Cardiac muscle cell (in vitro differentiated cells and primary cell): Measurements from ENCODE around the gene BCL11A. TPM values are rescaled to one million over a fixed set of nuclear protein-coding genes. Genes with fewer than 3 reads are reported as not detected.

Experiments
- DNase-seq, 2 donors: peaks; one replicate each; pipeline versions ENCODE4 v3.0.0 to v3.0.0-alpha.2; 2010 to 2017; ENCODE audit warnings: low read depth in 1 of 2, low spot score in 1 of 2
- H3K27ac ChIP-seq: fragments of 200-600 bp; sonication (generic); 2 replicates; pipeline ENCODE4 v1.5.1; 2016
- H3K27me3 ChIP-seq: fragments of 200-600 bp; sonication (generic); 2 replicates; pipeline ENCODE4 v1.6.0; 2016; ENCODE audit warnings: control low read depth
- H3K36me3 ChIP-seq: fragments of 200-600 bp; sonication (generic); 2 replicates; pipeline ENCODE4 v1.5.1; 2016; ENCODE audit warnings: control low read depth
- H3K4me1 ChIP-seq: fragments of 200-600 bp; sonication (generic); 2 replicates; pipeline ENCODE4 v1.8.1; 2017; ENCODE audit warnings: low read depth, mild to moderate bottlenecking, mixed run types
- H3K4me3 ChIP-seq: fragments of 200-600 bp; sonication (generic); 2 replicates; pipeline ENCODE4 v1.5.1; 2016; ENCODE audit warnings: mild to moderate bottlenecking
- H3K9me3 ChIP-seq: fragments of 200-600 bp; sonication (generic); 2 replicates; pipeline ENCODE4 v1.5.1; 2017; ENCODE audit warnings: low read depth, mild to moderate bottlenecking, control low read depth
- CTCF ChIP-seq: IDR thresholded peaks from 2 replicates; pipeline ENCODE4 v1.5.1; 2012; ENCODE audit warnings: low read depth, mild to moderate bottlenecking, low read length
- polyA plus RNA-seq: library from polyadenylated mRNA; unstranded; fragments of >200 nt; fragmentation: Nextera tagmentation; extraction: Ambion mirVana; gene quantifications from 2 replicates; pipeline ENCODE4 v1.2.1, GENCODE V29; 2016
- total RNA-seq: library from RNA; depleted of rRNA; stranded (reverse); fragments of >200 nt; gene quantifications from 2 replicates; pipeline ENCODE4 v1.2.3, GENCODE V29; 2016

The BCL11A gene
- total and polyA plus RNA-seq, 2 experiments from 2014 or later = 15.7 to 19.8 TPM

- no peak overlapping the region for H3K4me3 ChIP-seq
- no peak for TF ChIP-seq CTCF
- H3K4me1 ChIP-seq = peaks cover 7% of the 10 kb centered on the region
These were observed 107.7 kb downstream of the BCL11A start for GRCh38 chr2:60445684-60446179.

GRCh38 chr2:60442608-60443007 is 110.8 kb downstream of the BCL11A start:
- DNase-seq = no peak
- H3K27me3 ChIP-seq = no peaks in the 10 kb centered on the region
- no peak for TF ChIP-seq CTCF
- H3K36me3 ChIP-seq = no peaks in the 10 kb centered on the region
- no peaks in the 10 kb centered on the region for H3K9me3 ChIP-seq
- H3K4me1 ChIP-seq = peaks cover 16% of the 10 kb centered on the region
- H3K4me3 ChIP-seq = no peak overlapping the region
- no peak overlapping the region for H3K27ac ChIP-seq

More at GRCh38 chr2:60445684-60446179, 107.7 kb downstream of the BCL11A start:
- DNase-seq = peak in 1 of 2 donors; percentile 23
- H3K27ac ChIP-seq = no peak overlapping the region
- no peaks in the 10 kb centered on the region for H3K36me3 ChIP-seq
- no peaks in the 10 kb centered on the region for H3K27me3 ChIP-seq
- H3K9me3 ChIP-seq = no peaks in the 10 kb centered on the region

GRCh38 chr2:60441800-60442199 is 111.7 kb downstream of the BCL11A start:
- TF ChIP-seq CTCF = no peak
- Histone ChIP-seq H3K9me3 (no peaks in the 10 kb centered on the region), H3K27ac (no peak overlapping the region)

GRCh38 chr2:60440767-60441163 is 112.7 kb downstream of the BCL11A start:
- Histone ChIP-seq H3K9me3 (no peaks in the 10 kb centered on the region), H3K27ac (no peak overlapping the region), H3K4me1 (peaks cover 19% of the 10 kb centered on the region), H3K27me3 (no peaks in the 10 kb centered on the region), H3K36me3 (no peaks in the 10 kb centered on the region), H3K4me3 (no peak overlapping the region)
- TF ChIP-seq CTCF = no peak
- DNase-seq = no peak

More at GRCh38 chr2:60441800-60442199, 111.7 kb downstream of the BCL11A start:
- Histone ChIP-seq H3K27me3 (no peaks in the 10 kb centered on the region), H3K4me1 (peaks cover 19% of the 10 kb centered on the region), H3K4me3 (no peak overlapping the region), H3K36me3 (no peaks in the 10 kb centered on the region)
- no peak for DNase-seq

- Histone ChIP-seq H3K27me3 (no peaks in the 10 kb centered on the region), H3K27ac (no peak overlapping the region), H3K9me3 (no peaks in the 10 kb centered on the region), H3K36me3 (no peaks in the 10 kb centered on the region), H3K4me1 (peaks cover 23% of the 10 kb centered on the region), H3K4me3 (no peak overlapping the region)
- DNase-seq = no peak
- no peak for TF ChIP-seq CTCF
These were observed 113.2 kb downstream of the BCL11A start for GRCh38 chr2:60440079-60440766.
